Measurements from ENCODE around the gene CGB7. TPM values are rescaled to one million over a fixed set of nuclear protein-coding genes. Genes with fewer than 3 reads are reported as not detected.

CGB7 gene
- under 1 TPM in 1 of 2 donors, not detected in 1; 0.32 TPM for total RNA-seq

DNA sequence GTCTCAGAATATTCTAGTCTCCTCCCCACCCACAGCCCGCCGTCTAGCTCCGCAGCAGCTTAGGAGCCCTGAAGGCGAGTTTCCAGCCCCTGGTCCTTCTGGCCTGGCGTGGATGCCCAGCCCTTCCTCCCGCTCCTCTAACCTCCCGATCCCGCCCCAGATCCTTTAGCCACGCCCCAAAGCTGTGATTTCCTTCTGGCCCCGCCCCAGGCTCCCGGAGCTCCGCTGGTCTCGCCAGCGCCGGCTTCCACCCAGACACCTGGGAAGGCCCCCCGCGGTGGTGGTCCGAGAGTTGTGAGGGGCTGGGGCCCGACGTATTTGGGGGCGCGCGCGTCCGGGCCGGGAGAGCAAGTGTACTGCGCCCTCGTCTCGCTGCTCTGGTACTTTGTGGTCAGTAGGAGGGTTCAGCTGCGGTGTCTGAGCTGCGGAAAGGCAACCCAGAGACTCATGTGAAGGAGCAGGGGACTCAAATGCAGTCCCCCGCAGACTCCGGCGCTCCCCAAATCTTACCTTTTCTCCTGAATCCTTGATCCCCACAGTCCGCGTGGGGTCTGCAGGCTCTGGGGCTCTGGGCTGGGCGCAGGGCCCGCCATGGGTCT lies at the start of gene CGB7:
CGB7 (minus strand) TSS at position 114 of the 599 bp plus-strand sequence. CDS start 2,374 bp downstream, outside the sequence.
- H3K36me3 Mint-ChIP-seq (ENCODE audit: low read depth), result no peaks in the 10 kb centered on the region
- H3K9me3 Mint-ChIP-seq, result no peaks in the 10 kb centered on the region
- H3K4me1 Mint-ChIP-seq, result peaks cover 8% of the 10 kb centered on the region
- no peak within 1 kb of the TSS for H3K27ac Mint-ChIP-seq
- peak within 1 kb of the TSS; percentile 84 for H3K4me3 Mint-ChIP-seq
- H3K27me3 Mint-ChIP-seq, result peaks cover 27% of the 10 kb centered on the region
- peak; percentile 62 for ATAC-seq (replicated peaks)

DNA sequence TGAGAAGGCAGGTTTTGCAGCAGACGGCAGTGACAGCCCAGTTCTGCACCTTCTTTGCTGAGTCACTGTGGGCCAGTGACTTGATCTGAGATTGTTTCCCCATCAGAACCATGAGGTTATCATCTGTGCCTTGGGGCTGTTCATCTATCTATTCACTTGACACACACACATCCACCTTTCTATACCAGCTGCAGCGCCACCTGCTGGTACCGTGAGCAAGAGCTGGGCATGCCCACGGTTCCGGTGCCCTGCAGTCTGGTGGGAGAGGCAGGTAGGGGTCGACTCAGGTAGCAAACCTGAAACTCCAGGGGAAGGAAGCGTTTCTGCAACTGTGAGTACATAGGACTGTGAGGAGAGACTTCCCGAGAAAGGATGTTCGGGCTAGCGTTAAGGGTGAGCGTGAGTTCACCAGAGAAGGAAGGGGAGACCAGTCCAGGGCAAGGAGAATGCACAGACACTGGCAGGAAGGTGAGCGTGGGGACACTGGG lies 49.1 kb upstream of the CGB7 start:
- peak; percentile 73 for ATAC-seq (replicated peaks)
- H3K9me3 Mint-ChIP-seq, result no peaks in the 10 kb centered on the region
- no peak overlapping the region for H3K4me3 Mint-ChIP-seq
- no peak overlapping the region for H3K27ac Mint-ChIP-seq
- peaks cover 16% of the 10 kb centered on the region for H3K4me1 Mint-ChIP-seq
- peaks cover 65% of the 10 kb centered on the region for H3K36me3 Mint-ChIP-seq (ENCODE audit: low read depth)
- H3K27me3 Mint-ChIP-seq, result no peaks in the 10 kb centered on the region

DNA sequence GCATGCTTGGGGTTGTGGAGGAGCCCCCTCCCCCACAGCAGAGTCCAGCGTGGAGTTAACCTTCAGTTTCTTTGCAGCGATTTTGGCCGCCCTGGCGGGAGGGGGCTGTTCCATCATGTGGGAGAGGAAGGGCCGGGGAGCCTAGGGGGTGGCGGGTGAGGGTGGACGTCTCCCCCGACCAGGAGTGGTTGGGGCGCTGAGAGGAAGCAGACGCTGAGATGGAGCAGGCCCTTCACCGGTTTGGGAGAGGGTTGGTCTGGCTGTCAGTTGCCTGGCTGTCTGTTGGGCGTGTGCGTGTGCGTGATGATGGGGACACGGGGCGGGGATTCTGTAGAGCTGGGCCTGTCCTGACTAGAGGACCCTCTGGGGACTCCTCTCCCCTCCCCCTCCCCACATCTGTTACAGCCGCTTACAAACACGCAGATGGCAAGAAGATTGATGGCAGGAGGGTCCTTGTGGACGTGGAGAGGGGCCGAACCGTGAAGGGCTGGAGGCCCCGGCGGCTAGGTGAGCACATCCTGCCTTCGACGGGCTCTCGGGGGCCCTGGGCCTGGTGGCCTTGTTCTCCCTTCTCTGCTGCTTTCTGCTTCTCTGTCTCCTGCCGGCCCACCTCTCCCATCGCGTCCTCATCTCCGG lies 46.8 kb upstream of the CGB7 start:
- H3K27ac Mint-ChIP-seq, result peak overlapping the region; percentile 54
- no peak for ATAC-seq (replicated peaks)
- H3K36me3 Mint-ChIP-seq (ENCODE audit: low read depth), result peaks cover 84% of the 10 kb centered on the region
- H3K4me3 Mint-ChIP-seq, result no peak overlapping the region
- no peaks in the 10 kb centered on the region for H3K9me3 Mint-ChIP-seq
- H3K27me3 Mint-ChIP-seq, result no peaks in the 10 kb centered on the region
- peaks cover 20% of the 10 kb centered on the region for H3K4me1 Mint-ChIP-seq

DNA sequence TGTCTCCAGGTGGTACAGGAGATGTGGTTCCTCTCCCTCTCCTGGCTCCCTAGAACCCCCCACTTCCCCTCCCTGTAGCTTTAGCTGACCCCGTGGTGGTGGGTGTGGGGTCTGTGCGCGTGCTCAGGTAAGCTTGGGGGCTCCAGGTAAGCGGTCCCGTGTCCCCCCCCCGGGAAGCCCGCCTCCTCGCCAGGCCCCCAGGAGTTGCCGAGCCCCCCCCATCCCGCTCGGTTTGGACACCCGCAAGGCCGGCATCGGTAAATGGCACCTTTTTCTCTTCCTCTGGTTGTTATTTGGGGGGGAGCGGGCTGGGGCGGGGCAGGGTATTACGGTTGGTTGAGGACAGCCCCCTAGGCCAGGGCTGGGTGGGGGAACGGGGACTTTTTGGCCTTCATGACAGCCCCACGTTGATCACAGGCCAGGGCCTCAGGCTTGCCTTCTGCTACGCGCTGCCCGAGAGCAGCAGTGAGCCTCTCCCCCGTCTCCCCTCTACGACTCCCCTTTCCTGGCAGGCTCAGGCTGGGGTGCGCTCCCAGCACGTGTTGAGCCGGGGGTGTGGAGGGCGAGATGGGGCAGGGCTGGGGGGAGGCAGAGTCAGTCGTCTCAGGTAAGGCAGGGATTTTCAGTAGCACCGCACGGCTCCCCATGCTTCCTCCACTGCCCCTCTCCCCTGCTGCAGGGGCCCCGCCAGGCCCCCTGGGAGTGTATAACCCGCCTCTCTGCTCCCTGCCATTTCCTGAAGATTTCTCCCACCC lies 46.0 kb upstream of the CGB7 start:
- Mint-ChIP-seq H3K4me1 (peaks cover 14% of the 10 kb centered on the region), H3K27me3 (no peaks in the 10 kb centered on the region), H3K27ac (no peak overlapping the region), H3K36me3 (ENCODE audit: low read depth) (peaks cover 84% of the 10 kb centered on the region), H3K9me3 (no peaks in the 10 kb centered on the region), H3K4me3 (no peak overlapping the region)
- no peak for ATAC-seq (replicated peaks)

DNA sequence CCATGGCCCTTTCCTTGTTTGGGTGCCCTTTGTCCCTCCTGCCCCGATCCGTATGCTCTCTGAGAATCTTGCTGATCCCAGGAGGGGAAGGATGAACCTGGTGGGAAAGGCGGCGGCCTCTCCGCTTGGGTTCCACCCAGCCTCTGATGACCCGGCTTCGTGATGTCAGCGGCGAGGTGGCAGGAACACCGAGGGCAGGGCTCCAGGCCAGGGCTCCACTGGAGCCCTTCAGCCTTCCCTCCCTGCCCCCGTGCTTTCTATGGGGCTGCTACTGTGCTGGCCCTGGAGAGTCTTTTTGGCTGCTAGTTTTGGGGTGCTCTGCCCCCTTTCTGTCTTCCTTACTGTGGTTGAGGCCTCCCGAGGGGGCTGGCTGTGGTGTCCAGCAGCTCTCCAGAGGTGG lies 44.8 kb upstream of the CGB7 start:
- peaks cover 14% of the 10 kb centered on the region for H3K4me1 Mint-ChIP-seq
- H3K36me3 Mint-ChIP-seq (ENCODE audit: low read depth), result peaks cover 87% of the 10 kb centered on the region
- no peak overlapping the region for H3K4me3 Mint-ChIP-seq
- H3K9me3 Mint-ChIP-seq, result no peaks in the 10 kb centered on the region
- ATAC-seq (replicated peaks), result no peak
- no peaks in the 10 kb centered on the region for H3K27me3 Mint-ChIP-seq
- no peak overlapping the region for H3K27ac Mint-ChIP-seq

DNA sequence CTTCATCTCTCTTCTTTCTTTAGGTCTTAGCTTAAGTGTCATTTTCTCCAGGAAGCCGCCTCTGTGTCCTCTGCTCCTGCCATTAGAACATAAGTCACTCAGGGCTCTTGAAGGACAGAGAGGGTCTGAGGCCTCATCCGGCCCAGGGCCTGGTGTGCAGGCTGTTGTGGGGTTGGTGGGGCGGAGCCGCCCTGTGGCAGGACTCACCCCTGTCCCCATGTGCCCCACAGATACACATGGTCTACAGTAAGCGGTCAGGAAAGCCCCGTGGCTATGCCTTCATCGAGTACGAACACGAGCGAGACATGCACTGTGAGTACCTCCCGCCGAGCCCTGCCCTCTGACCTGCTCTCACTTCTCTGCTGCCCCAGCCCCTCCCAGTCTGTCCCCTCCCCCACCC lies 43.6 kb upstream of the CGB7 start:
- H3K27ac Mint-ChIP-seq, result no peak overlapping the region
- peaks cover 87% of the 10 kb centered on the region for H3K36me3 Mint-ChIP-seq (ENCODE audit: low read depth)
- peaks cover 10% of the 10 kb centered on the region for H3K4me1 Mint-ChIP-seq
- H3K4me3 Mint-ChIP-seq, result no peak overlapping the region
- no peaks in the 10 kb centered on the region for H3K9me3 Mint-ChIP-seq
- no peak for ATAC-seq (replicated peaks)
- no peaks in the 10 kb centered on the region for H3K27me3 Mint-ChIP-seq

DNA sequence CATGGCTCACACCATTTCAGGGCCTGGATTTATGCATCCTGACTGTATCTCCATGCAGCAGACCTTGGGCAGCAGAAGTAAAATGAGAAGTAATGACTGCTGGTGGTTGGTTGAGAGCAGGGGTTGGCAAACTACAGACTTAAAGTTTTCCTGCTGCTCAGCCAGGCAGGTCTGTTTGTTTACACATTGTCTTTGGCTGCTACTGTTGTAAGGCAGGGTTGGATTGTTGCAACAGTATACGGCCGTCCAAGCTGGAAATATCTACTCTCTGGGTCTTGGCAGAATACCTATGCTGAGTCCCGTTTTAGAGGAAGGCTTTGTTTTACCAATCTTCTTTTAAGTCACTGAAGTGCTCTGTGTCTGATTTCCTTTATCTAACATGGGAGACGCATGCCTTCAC lies 41.2 kb upstream of the CGB7 start:
- H3K27ac Mint-ChIP-seq, result no peak overlapping the region
- no peaks in the 10 kb centered on the region for H3K27me3 Mint-ChIP-seq
- no peak for ATAC-seq (replicated peaks)
- H3K4me3 Mint-ChIP-seq, result no peak overlapping the region
- peaks cover 4% of the 10 kb centered on the region for H3K4me1 Mint-ChIP-seq
- no peaks in the 10 kb centered on the region for H3K9me3 Mint-ChIP-seq
- peaks cover 89% of the 10 kb centered on the region for H3K36me3 Mint-ChIP-seq (ENCODE audit: low read depth)

DNA sequence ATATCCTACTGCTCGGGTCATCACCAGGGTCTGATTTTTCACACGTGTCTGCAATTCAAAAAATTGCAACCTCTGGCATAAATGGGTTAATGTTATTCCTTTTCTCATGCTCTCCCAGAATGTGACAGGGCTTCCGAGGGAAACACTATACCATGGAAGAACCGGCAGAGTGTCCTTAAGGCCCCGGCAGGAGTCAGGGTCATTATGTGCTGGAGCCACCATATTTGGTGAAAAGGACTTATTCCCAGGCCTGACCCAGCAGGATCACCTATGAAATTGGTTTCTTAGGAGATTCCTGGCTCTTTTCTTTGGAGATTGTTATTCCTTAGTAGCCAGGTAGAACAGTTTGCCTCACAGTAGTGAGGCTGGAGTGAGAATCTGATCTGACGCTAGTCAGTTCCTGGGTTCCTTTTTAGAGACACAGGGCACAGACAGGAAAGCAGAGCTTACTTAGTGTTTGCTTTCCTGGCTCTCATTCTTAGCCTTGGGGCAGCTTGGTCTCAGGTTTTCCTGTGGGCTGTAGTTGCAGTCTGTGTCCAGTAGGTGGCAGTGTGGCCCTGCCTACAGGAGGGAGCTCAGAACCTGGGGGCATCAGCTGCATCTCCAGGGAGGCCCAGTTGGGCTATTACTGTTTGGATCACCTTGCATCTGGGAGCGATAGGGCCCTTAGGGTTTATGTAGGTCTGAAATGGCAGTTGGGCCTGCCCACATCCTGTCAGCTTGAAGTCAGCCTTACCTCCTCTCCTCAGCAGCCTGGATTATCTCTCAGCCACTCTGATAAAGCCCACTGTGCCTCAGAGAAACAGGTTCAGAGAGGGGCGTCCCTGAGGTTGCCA lies 40.1 kb upstream of the CGB7 start:
- H3K4me1 Mint-ChIP-seq, result peaks cover 4% of the 10 kb centered on the region
- H3K9me3 Mint-ChIP-seq, result no peaks in the 10 kb centered on the region
- no peak overlapping the region for H3K4me3 Mint-ChIP-seq
- peak; percentile 81 for ATAC-seq (replicated peaks)
- H3K36me3 Mint-ChIP-seq (ENCODE audit: low read depth), result peaks cover 89% of the 10 kb centered on the region
- no peak overlapping the region for H3K27ac Mint-ChIP-seq
- H3K27me3 Mint-ChIP-seq, result no peaks in the 10 kb centered on the region

DNA sequence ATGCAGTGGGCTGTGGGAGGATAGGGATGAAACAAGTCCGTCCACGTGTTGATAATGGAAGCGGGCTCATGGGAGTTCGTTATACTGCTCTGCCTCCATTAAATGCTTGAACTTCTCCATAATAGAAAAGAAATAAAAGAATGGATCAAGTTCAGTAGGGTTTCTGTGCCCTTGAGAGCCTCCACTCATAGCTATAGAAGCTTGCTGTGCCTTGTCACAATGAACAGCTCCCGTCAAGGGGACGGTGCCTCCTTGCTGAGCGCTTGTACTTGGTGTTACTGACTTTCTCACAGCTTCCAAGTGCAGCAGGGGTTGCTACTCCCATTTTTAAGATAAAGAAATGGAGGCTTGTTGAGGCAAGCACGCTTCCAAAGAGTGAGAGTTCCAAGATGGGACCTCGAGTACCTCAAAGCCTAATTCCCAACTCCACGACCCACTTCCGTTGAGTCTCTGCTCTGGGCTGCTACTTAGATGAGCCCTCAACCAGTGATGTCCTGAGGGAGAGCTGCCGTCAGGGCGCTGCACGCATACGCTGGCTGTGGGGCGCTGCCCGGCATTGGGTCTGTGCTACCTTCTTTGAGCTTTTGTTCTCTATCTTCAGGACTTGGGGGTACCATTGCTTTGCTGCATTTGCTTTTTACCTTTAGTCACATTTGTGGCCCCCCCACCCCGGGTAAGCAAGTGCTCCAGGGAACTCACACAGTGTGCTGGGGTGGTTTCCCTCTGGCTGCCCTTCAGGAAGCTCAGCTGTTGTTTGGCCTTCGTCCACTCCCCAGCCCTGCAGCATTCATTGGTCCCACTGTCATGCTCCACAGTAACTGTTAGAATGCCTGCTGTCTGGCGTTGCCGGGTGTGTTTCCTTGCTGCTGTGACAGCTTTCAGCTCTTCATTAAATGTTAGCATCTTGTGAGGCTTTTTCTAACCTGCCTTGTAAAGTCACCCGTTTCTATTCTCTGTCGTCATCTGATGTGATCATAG lies 37.2 kb upstream of the CGB7 start:
- ATAC-seq (replicated peaks), result no peak
- Mint-ChIP-seq H3K4me3 (no peak overlapping the region), H3K27me3 (no peaks in the 10 kb centered on the region), H3K4me1 (peaks cover 20% of the 10 kb centered on the region), H3K27ac (no peak overlapping the region), H3K36me3 (ENCODE audit: low read depth) (peaks cover 95% of the 10 kb centered on the region), H3K9me3 (no peaks in the 10 kb centered on the region)

DNA sequence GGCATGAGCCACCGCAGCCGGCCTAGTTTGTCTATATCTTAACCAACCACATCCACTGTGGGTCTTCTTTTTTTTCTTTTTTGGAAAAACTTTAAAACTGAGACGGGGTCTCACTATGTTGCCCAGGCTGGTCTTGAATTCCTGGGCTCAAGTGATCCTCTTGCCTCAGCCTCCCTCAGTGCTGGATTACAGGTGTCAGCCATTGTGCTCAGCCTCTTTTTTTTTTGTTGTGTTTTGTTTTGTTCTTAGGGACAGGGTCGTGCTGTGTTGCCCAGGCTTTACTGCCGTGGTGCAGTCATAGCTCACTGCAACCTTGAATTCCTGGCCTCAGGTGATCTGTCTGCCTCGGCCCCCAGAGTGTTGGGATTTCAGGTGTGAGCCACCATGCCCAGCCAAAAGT lies 35.1 kb upstream of the CGB7 start:
- no peak overlapping the region for H3K4me3 Mint-ChIP-seq
- no peaks in the 10 kb centered on the region for H3K27me3 Mint-ChIP-seq
- peaks cover 94% of the 10 kb centered on the region for H3K36me3 Mint-ChIP-seq (ENCODE audit: low read depth)
- peaks cover 20% of the 10 kb centered on the region for H3K4me1 Mint-ChIP-seq
- no peak overlapping the region for H3K27ac Mint-ChIP-seq
- H3K9me3 Mint-ChIP-seq, result no peaks in the 10 kb centered on the region
- no peak for ATAC-seq (replicated peaks)

DNA sequence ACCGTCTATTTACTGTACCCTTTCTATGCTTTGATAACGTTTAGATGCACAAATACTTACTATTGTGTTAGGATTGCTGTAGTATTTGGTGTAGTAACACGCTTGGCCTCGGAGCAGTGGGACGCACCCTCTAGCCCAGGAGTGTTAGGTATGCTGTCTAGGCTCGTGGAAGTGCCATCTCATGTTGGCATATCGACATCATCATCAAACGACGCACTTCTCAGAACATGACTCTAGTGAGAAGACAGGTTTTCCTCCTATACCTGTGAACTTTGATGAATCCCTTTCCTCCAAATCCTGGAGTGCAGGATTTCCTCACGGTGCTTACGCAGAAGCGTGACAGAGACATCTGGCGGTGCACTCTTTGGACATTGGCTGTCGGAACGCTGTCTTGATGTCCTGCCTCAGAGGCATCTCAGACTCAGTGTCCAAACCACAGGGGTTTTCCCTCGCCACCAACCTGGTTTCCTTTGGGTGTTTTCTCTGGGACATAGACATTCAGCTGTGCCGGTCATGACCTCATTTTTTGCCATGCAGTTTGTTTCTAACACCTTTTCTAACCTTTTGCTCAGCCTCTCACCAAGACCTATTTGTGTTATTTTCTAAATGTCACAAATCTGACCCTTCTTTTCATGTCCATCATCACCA lies 34.0 kb upstream of the CGB7 start:
- H3K4me1 Mint-ChIP-seq, result peaks cover 28% of the 10 kb centered on the region
- peak overlapping the region; percentile 72 for H3K27ac Mint-ChIP-seq
- H3K36me3 Mint-ChIP-seq (ENCODE audit: low read depth), result peaks cover 94% of the 10 kb centered on the region
- no peaks in the 10 kb centered on the region for H3K27me3 Mint-ChIP-seq
- ATAC-seq (replicated peaks), result peak; percentile 79
- H3K4me3 Mint-ChIP-seq, result peak overlapping the region; percentile 18
- H3K9me3 Mint-ChIP-seq, result no peaks in the 10 kb centered on the region

DNA sequence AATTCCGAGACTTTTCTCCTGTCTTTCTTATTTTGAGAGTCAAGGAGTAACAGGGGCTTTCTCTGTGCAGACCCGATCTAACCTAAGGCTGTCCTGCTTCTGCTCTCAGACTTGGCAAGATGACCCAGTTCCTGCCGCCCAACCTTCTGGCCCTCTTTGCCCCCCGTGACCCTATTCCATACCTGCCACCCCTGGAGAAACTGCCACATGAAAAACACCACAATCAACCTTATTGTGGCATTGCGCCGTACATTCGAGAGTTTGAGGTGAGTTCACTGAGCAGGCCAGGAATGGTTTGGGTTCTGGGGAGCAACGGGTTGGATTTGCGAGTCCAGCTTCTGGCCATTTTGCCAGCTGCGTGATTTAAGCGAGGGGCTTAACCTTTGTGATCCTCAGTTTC lies 28.7 kb upstream of the CGB7 start:
- peaks cover 63% of the 10 kb centered on the region for H3K36me3 Mint-ChIP-seq (ENCODE audit: low read depth)
- peak overlapping the region; percentile 92 for H3K4me3 Mint-ChIP-seq
- H3K4me1 Mint-ChIP-seq, result peaks cover 30% of the 10 kb centered on the region
- peak overlapping the region; percentile 99 for H3K27ac Mint-ChIP-seq
- H3K27me3 Mint-ChIP-seq, result peaks cover 3% of the 10 kb centered on the region
- H3K9me3 Mint-ChIP-seq, result no peaks in the 10 kb centered on the region
- ATAC-seq (replicated peaks), result no peak

DNA sequence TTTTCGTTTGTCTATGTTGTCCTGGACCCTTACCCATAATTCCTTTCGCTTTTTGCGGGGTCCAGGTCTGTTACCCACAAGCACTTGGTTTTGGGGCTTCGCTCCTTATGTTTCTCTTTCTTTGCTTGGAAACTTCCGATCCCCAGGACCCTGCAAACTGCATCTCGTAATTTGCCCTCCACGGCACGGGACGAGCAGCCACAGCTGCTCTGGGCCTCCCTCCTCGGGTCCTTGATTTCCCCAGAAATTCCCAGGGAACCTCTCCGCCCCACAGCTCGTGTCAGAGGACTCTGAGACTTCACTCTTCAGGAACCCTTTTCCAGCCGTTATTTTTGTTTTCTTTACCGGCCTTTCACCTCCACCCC lies 28.3 kb upstream of the CGB7 start:
- Mint-ChIP-seq H3K4me3 (peak overlapping the region; percentile 92), H3K36me3 (ENCODE audit: low read depth) (peaks cover 58% of the 10 kb centered on the region), H3K4me1 (peaks cover 26% of the 10 kb centered on the region), H3K27ac (peak overlapping the region; percentile 99), H3K27me3 (peaks cover 4% of the 10 kb centered on the region), H3K9me3 (no peaks in the 10 kb centered on the region)
- ATAC-seq (replicated peaks), result no peak

Measured in activated T-helper 17 cell treated with anti-CD3 and anti-CD28 coated beads, Interleukin-2, amount 50 U/mL, for 72 hours (primary cell).